PC-3 (cell line): ENCODE data around the gene PREX1. TPM values are rescaled to one million over a fixed set of nuclear protein-coding genes. Genes with fewer than 3 reads are reported as not detected.

Experiments used
- ATAC-seq: fragments of 200-7000 bp; cut with Tn5 transposase; 2 replicates; pipeline ENCODE4 v1.9.1; 2020; ENCODE audit warnings: mild to moderate bottlenecking, moderate library complexity
- BruUV-seq: library from RNA; stranded (reverse); fragments of 400-500 nt; replicated peaks from 2 replicates; lab custom pipeline; 2021; lab: Mats Ljungman, UMichigan
- CTCF ChIA-PET: fragments of 300-600 bp; sonication (Branson Sonifier 250); formaldehyde crosslinking; loops from one replicate; lab custom pipeline; 2022; ENCODE audit warnings: antibody characterized with exemption; lab: Charles Lee
- POLR2A ChIA-PET: fragments of 300-600 bp; sonication (Branson Sonifier 250); formaldehyde crosslinking; loops from one replicate; lab custom pipeline; 2022; ENCODE audit warnings: antibody characterized with exemption; ENCODE audit not compliant: unreplicated experiment; lab: Charles Lee
- DNase-seq: peaks from one replicate; pipeline ENCODE4 v3.0.0-alpha.2; 2015
- H2AFZ ChIP-seq: fragments of 300-600 bp; sonication (generic); 2 replicates; pipeline ENCODE4 v1.6.0; 2016; ENCODE audit warnings: antibody characterized with exemption, low read length
- H3F3A ChIP-seq: fragments of 300-600 bp; sonication (generic); one replicate; pipeline ENCODE4 v1.6.0; 2017; ENCODE audit warnings: antibody characterized with exemption, low read length, control low read depth, mild to moderate bottlenecking; ENCODE audit not compliant: unreplicated experiment
- H3K27ac ChIP-seq: fragments of 300-600 bp; sonication (generic); 2 replicates; pipeline ENCODE4 v1.5.1; 2016; ENCODE audit warnings: mild to moderate bottlenecking, low read length
- H3K27me3 ChIP-seq: fragments of 300-600 bp; sonication (generic); 2 replicates; pipeline ENCODE4 v1.6.1; 2016; ENCODE audit warnings: low read length, mixed read lengths
- H3K36me3 ChIP-seq: fragments of 300-600 bp; sonication (generic); 2 replicates; pipeline ENCODE4 v1.6.1; 2016; ENCODE audit warnings: low read depth, mixed run types, low read length, mixed read lengths
- H3K4me1 ChIP-seq: fragments of 300-600 bp; sonication (generic); 2 replicates; pipeline ENCODE4 v1.5.1; 2016; ENCODE audit warnings: low read length; ENCODE audit not compliant: insufficient read depth
- H3K4me2 ChIP-seq: fragments of 300-600 bp; sonication (generic); 2 replicates; pipeline ENCODE4 v1.6.0; 2016; ENCODE audit warnings: low read length
- H3K4me3 ChIP-seq: fragments of 300-600 bp; sonication (generic); 2 replicates; pipeline ENCODE4 v1.5.1; 2016; ENCODE audit warnings: mild to moderate bottlenecking, low read length, mixed read lengths
- H3K79me2 ChIP-seq: fragments of 300-600 bp; sonication (generic); 2 replicates; pipeline ENCODE4 v1.6.1; 2017; ENCODE audit warnings: low read length, mixed read lengths
- H3K9ac ChIP-seq: fragments of 300-600 bp; sonication (generic); 2 replicates; pipeline ENCODE4 v1.6.0; 2016; ENCODE audit warnings: mild to moderate bottlenecking, low read length
- H3K9me2 ChIP-seq: fragments of 300-600 bp; sonication (generic); replicated peaks from 2 replicates; pipeline ENCODE4 v1.6.1; 2016; ENCODE audit warnings: mixed run types, low read length, mixed read lengths
- H3K9me3 ChIP-seq: fragments of 300-600 bp; sonication (generic); 2 replicates; pipeline ENCODE4 v1.6.1; 2016; ENCODE audit warnings: low read length, mixed read lengths
- H4K20me1 ChIP-seq: fragments of 300-600 bp; sonication (generic); 2 replicates; pipeline ENCODE4 v1.6.1; 2016; ENCODE audit warnings: low read length, mixed read lengths
- EZH2 ChIP-seq: fragments of 300-600 bp; sonication (generic); IDR thresholded peaks from one replicate; pipeline ENCODE4 v1.6.1; 2017; ENCODE audit warnings: antibody characterized with exemption, mild to moderate bottlenecking, low read length; ENCODE audit not compliant: unreplicated experiment
- EZH2phosphoT487 ChIP-seq: fragments of 300-600 bp; sonication (generic); IDR thresholded peaks from 2 replicates; pipeline ENCODE4 v1.6.1; 2018; ENCODE audit warnings: mild to moderate bottlenecking, antibody characterized with exemption, low read length, borderline replicate concordance
- intact Hi-C: fragments of 100-400 bp; cut with micrococcal nuclease; formaldehyde crosslinking; loops from 2 replicates; pipeline ENCODE4 v1.9.0; 2023
- total RNA-seq: library from RNA; depleted of rRNA; stranded (reverse); fragments of >200 nt; gene quantifications from 2 replicates; pipeline ENCODE4 v1.2.3, GENCODE V29; 2014
- TF ChIP-seq, protein P1 (sequence below): fragments of 300-600 bp; sonication (generic); conservative IDR thresholded peaks from 2 replicates; pipeline ENCODE4 v1.5.1; 2017; ENCODE audit warnings: antibody characterized with exemption, low read depth, mild to moderate bottlenecking, low read length

PREX1 gene
- total RNA-seq, 1 experiment from 2014 or later: 22.1 TPM

DNA sequence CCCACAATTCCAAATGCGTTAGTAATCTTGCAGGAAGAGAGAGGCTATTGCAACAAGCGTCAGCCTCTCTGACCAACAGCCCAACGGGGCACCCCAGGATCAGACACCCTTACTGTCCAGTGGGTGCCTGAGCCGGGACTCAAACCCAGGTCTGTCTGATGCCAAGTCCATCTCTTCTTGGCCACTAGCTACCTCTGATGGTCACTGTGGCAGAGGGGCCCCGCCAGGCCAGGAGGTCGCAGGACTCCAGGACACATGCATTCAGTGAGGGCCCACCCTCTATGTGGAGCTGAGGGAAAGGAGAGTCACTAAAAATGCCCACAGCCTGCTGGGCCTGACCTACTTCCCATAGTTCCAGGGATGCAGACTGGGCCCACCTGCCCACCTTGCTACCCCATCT lies 83.3 kb downstream of the PREX1 start:
- H3K4me2 ChIP-seq: no peak overlapping the region
- BruUV-seq: no TSS peak
- H3K4me3 ChIP-seq: no peak overlapping the region
- H3K36me3 ChIP-seq: no peaks in the 10 kb centered on the region
- TF ChIP-seq EZH2phosphoT487 (no peak), EZH2 (no peak)
- no peak overlapping the region for H3K9ac ChIP-seq
- intact Hi-C loops: no loop called here
- H3K27ac ChIP-seq: no peak overlapping the region
- ChIA-PET CTCF (no interaction called here), POLR2A (no interaction called here)
- H4K20me1 ChIP-seq: no peaks in the 10 kb centered on the region
- no peaks in the 10 kb centered on the region for H3K27me3 ChIP-seq
- no peaks in the 10 kb centered on the region for H3K4me1 ChIP-seq
- H3K9me3 ChIP-seq: no peaks in the 10 kb centered on the region
- ATAC-seq (no peak), DNase-seq (no peak)
- H3K79me2 ChIP-seq: no peaks in the 10 kb centered on the region
- no peak overlapping the region for H2AFZ ChIP-seq
- no peaks in the 10 kb centered on the region for H3F3A ChIP-seq
- no peaks in the 10 kb centered on the region for H3K9me2 ChIP-seq

DNA sequence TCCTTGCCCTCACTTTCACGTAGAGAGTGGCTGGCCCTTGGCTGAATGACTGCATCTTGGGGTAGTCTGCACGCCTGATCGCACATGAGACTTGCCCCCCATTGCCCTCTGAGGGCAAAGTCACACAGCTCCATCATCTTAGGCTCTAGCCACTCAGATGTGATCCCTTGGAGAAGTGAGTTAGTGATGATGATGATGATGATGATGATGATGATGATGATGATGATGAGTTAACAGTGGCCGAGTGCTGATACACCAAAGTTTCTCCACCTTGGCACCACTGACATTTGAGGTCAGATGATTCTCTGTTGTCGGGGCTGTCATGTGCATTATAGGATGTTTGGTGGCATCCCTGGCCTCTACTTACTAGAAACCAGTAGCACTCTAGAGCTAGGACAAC lies 84.0 kb downstream of the PREX1 start:
- no peak for TF ChIP-seq EZH2phosphoT487
- TF ChIP-seq EZH2: no peak
- TF ChIP-seq, protein P1, sequence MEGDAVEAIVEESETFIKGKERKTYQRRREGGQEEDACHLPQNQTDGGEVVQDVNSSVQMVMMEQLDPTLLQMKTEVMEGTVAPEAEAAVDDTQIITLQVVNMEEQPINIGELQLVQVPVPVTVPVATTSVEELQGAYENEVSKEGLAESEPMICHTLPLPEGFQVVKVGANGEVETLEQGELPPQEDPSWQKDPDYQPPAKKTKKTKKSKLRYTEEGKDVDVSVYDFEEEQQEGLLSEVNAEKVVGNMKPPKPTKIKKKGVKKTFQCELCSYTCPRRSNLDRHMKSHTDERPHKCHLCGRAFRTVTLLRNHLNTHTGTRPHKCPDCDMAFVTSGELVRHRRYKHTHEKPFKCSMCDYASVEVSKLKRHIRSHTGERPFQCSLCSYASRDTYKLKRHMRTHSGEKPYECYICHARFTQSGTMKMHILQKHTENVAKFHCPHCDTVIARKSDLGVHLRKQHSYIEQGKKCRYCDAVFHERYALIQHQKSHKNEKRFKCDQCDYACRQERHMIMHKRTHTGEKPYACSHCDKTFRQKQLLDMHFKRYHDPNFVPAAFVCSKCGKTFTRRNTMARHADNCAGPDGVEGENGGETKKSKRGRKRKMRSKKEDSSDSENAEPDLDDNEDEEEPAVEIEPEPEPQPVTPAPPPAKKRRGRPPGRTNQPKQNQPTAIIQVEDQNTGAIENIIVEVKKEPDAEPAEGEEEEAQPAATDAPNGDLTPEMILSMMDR: no peak
- Histone ChIP-seq H3K36me3 (no peaks in the 10 kb centered on the region), H3K4me2 (no peak overlapping the region), H3K9me2 (no peaks in the 10 kb centered on the region), H3K9ac (no peak overlapping the region), H4K20me1 (no peaks in the 10 kb centered on the region), H3K4me1 (no peaks in the 10 kb centered on the region), H3K27ac (no peak overlapping the region), H3K27me3 (no peaks in the 10 kb centered on the region), H2AFZ (no peak overlapping the region), H3K9me3 (no peaks in the 10 kb centered on the region), H3K4me3 (no peak overlapping the region), H3F3A (no peaks in the 10 kb centered on the region), H3K79me2 (no peaks in the 10 kb centered on the region)
- no peak for ATAC-seq
- no peak for DNase-seq
- BruUV-seq: no TSS peak
- POLR2A ChIA-PET: no interaction called here
- intact Hi-C loops: no loop called here
- CTCF ChIA-PET: no interaction called here

DNA sequence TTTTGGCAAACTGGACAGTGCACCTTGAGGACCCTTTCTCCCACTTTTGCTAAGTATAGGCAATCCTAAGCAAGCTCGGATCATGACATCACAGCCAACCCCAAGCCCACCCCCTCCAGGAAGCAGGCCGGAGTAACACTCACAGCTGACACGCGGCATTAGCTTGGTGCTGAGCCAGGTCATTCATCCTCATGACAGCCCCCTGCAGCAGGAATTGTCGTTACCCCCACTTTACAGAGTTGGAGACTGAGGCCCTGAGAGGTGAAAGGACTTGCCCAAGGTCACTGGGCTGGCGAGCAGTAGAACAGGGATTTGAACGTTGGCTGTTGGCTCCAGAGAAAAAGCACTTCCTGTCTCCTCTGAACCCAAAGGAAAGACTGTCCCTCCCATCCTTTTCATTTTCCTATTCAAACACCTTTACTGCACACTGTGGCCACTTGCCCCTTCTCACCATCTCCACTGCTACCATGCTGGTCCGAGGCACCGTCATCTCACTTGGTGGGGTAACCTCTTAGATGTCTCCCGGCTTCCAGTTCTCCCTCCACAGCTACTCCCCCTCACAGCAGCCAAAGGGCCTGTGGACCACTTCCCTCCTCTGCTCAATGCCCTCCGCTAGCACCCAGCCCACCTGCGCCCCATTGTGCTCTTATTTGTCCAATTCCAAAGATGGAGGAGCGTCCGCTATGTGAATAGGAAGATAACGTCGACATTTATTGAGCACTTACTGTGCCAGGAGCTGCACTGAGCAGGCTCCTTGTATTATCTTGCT lies 84.7 kb downstream of the PREX1 start:
- ChIA-PET POLR2A (no interaction called here), CTCF (no interaction called here)
- no peak for ATAC-seq
- no peaks in the 10 kb centered on the region for H3F3A ChIP-seq
- DNase-seq: no peak
- H3K36me3 ChIP-seq: no peaks in the 10 kb centered on the region
- no peak overlapping the region for H3K4me3 ChIP-seq
- no peak overlapping the region for H2AFZ ChIP-seq
- no TSS peak for BruUV-seq
- no peaks in the 10 kb centered on the region for H3K27me3 ChIP-seq
- H3K27ac ChIP-seq: no peak overlapping the region
- H3K4me1 ChIP-seq: no peaks in the 10 kb centered on the region
- no peaks in the 10 kb centered on the region for H3K9me2 ChIP-seq
- H4K20me1 ChIP-seq: no peaks in the 10 kb centered on the region
- TF ChIP-seq EZH2phosphoT487 (no peak), EZH2 (no peak)
- TF ChIP-seq, protein P1: no peak
- intact Hi-C loops: no loop called here
- H3K9ac ChIP-seq: no peak overlapping the region
- H3K79me2 ChIP-seq: no peaks in the 10 kb centered on the region
- H3K9me3 ChIP-seq: no peaks in the 10 kb centered on the region
- no peak overlapping the region for H3K4me2 ChIP-seq
